HCT116 (cell line): Measurements from ENCODE around the gene NR2F6. TPM values are rescaled to one million over a fixed set of nuclear protein-coding genes. Genes with fewer than 3 reads are reported as not detected.

Experiments used
- ATAC-seq: fragments of 200-7000 bp; cut with Tn5 transposase; 2 replicates; pipeline ENCODE4 v1.9.1; 2020; ENCODE audit warnings: mild to moderate bottlenecking, moderate library complexity
- BruUV-seq: library from RNA; stranded (reverse); fragments of 400-500 nt; replicated peaks from 2 replicates; lab custom pipeline; 2021; lab: Mats Ljungman, UMichigan
- CTCF ChIA-PET: fragments of 300-600 bp; sonication (Branson Sonifier 250); formaldehyde crosslinking; loops from one replicate; lab custom pipeline; 2021; ENCODE audit warnings: antibody characterized with exemption; lab: Charles Lee
- POLR2A ChIA-PET: fragments of 300-600, 350-600 bp; sonication (Branson Sonifier 250); formaldehyde crosslinking; loops from one replicate; lab custom pipeline; 2021; ENCODE audit warnings: antibody characterized with exemption; lab: Charles Lee
- RAD21 ChIA-PET, 2 experiments: fragments of 300-600 bp; sonication (Branson Sonifier 250); formaldehyde crosslinking; loops; one replicate each; lab custom pipeline; 2023; ENCODE audit warnings: low total read pairs in 2 of 2; ENCODE audit not compliant: uncharacterized antibody in 2 of 2, unreplicated experiment in 2 of 2, low non-redundant PET in 1 of 2; lab: Charles Lee
- DNase-seq: peaks from one replicate; pipeline ENCODE4 v3.0.0-alpha.2; 2010; ENCODE audit warnings: low read depth, low spot score
- H2AFZ ChIP-seq: fragments of 200-600 bp; shearing (Covaris generic), sonication (generic); 2 replicates; pipeline ENCODE4 v1.6.1; 2017; ENCODE audit warnings: low read depth, mixed run types, mixed read lengths, antibody characterized with exemption, low read length; ENCODE audit not compliant: poor library complexity, severe bottlenecking
- H3K27ac ChIP-seq: 2 replicates; pipeline ENCODE4 v1.5.1; 2012; ENCODE audit warnings: low read depth, low read length
- H3K27me3 ChIP-seq: fragments of 200-600 bp; sonication (generic); 2 replicates; pipeline ENCODE4 v1.6.1; 2016; ENCODE audit warnings: mixed run types, low read length, mixed read lengths; ENCODE audit not compliant: insufficient read depth
- H3K36me3 ChIP-seq, 2 experiments: fragments of 200-500 bp in 1 of 2; fragments of 200-600 bp in 1 of 2; sonication (Bioruptor generic) in 1 of 2; sonication (generic) in 1 of 2; 2 replicates each; pipeline versions ENCODE4 v1.5.1 to v1.6.1; 2014 to 2016; ENCODE audit warnings: low read length in 2 of 2, inconsistent platforms in 1 of 2, mixed read lengths in 1 of 2, mixed run types in 1 of 2; ENCODE audit not compliant: insufficient read depth in 2 of 2, control insufficient read depth in 1 of 2
- H3K4me1 ChIP-seq, 2 experiments: fragments of 200-600 bp in 1 of 2; sonication (generic) in 1 of 2; 2 replicates each; pipeline versions ENCODE4 v1.5.1 to v1.6.1; 2012 to 2017; ENCODE audit warnings: low read length in 2 of 2, inconsistent platforms in 1 of 2, mild to moderate bottlenecking in 1 of 2, mixed read lengths in 1 of 2, mixed run types in 1 of 2, moderate library complexity in 1 of 2; ENCODE audit not compliant: insufficient read depth in 2 of 2, control insufficient read depth in 1 of 2
- H3K4me2 ChIP-seq: fragments of 200-600 bp; sonication (generic); 2 replicates; pipeline ENCODE4 v1.6.1; 2017; ENCODE audit warnings: mixed run types, low read length, mixed read lengths
- H3K4me3 ChIP-seq, 2 experiments: fragments of 200-600 bp in 1 of 2; sonication (generic) in 1 of 2; replicated peaks in 1 of 2; 2 replicates each; pipeline ENCODE4 v1.5.1; 2011 to 2016; ENCODE audit warnings: low read length in 2 of 2, control low read depth in 1 of 2, low read depth in 1 of 2, mild to moderate bottlenecking in 1 of 2, mixed read lengths in 1 of 2, mixed run types in 1 of 2
- H3K79me2 ChIP-seq: fragments of 200-600 bp; sonication (generic); 2 replicates; pipeline ENCODE4 v1.6.1; 2017; ENCODE audit warnings: mild to moderate bottlenecking, mixed run types, low read length, moderate library complexity, mixed read lengths; ENCODE audit not compliant: insufficient read depth
- H3K9ac ChIP-seq: fragments of 200-600 bp; sonication (generic); 2 replicates; pipeline ENCODE4 v1.6.1; 2016; ENCODE audit warnings: low read length, mixed read lengths
- H3K9me2 ChIP-seq: fragments of 200-600 bp; sonication (generic), shearing (Covaris generic); 2 replicates; pipeline ENCODE4 v1.6.1; 2017; ENCODE audit warnings: mixed run types, mild to moderate bottlenecking, moderate library complexity; ENCODE audit not compliant: insufficient read depth
- H3K9me3 ChIP-seq, 2 experiments: fragments of 200-500 bp in 1 of 2; fragments of 200-600 bp in 1 of 2; sonication (Bioruptor generic) in 1 of 2; sonication (generic) in 1 of 2; 2 replicates each; pipeline ENCODE4 v1.6.1; 2014 to 2017; ENCODE audit warnings: low read length in 2 of 2, mixed read lengths in 2 of 2, inconsistent platforms in 1 of 2, low read depth in 1 of 2, mild to moderate bottlenecking in 1 of 2, mixed run types in 1 of 2, moderate library complexity in 1 of 2; ENCODE audit not compliant: control insufficient read depth in 1 of 2, insufficient read depth in 1 of 2
- H4K20me1 ChIP-seq: fragments of 200-600 bp; sonication (generic), shearing (Covaris generic); 2 replicates; pipeline ENCODE4 v1.6.1; 2017; ENCODE audit warnings: mixed run types, mild to moderate bottlenecking, moderate library complexity; ENCODE audit not compliant: insufficient read depth
- CEBPB ChIP-seq: IDR thresholded peaks from 2 replicates; pipeline ENCODE4 v1.6.1; 2012; ENCODE audit warnings: low read depth
- ELF1 ChIP-seq: IDR thresholded peaks from 2 replicates; pipeline ENCODE4 v1.6.1; 2012; ENCODE audit warnings: low read depth, borderline replicate concordance
- EZH2phosphoT487 ChIP-seq: fragments of 200-600 bp; IDR thresholded peaks from 2 replicates; pipeline ENCODE4 v1.6.1; 2018; ENCODE audit warnings: antibody characterized with exemption, borderline replicate concordance
- POLR2A ChIP-seq: IDR thresholded peaks from 2 replicates; pipeline ENCODE4 v1.7.0; 2011; ENCODE audit warnings: borderline replicate concordance; ENCODE audit not compliant: insufficient read depth, insufficient read length; ENCODE audit errors: extremely low read depth
- RAD21 ChIP-seq: IDR thresholded peaks from 2 replicates; pipeline ENCODE4 v1.6.1; 2012; ENCODE audit warnings: low read depth, mild to moderate bottlenecking
- SIN3A ChIP-seq: IDR thresholded peaks from 2 replicates; pipeline ENCODE4 v1.6.1; 2012; ENCODE audit warnings: low read depth
- SRF ChIP-seq: IDR thresholded peaks from 2 replicates; pipeline ENCODE4 v1.6.1; 2012; ENCODE audit warnings: low read depth
- ZNF274 ChIP-seq: fragments of 200-500 bp; sonication (Bioruptor generic); IDR thresholded peaks from 2 replicates; pipeline ENCODE4 v1.6.1; 2014; ENCODE audit warnings: mild to moderate bottlenecking, low read depth, low read length, inconsistent platforms
- intact Hi-C: fragments of 100-400 bp; cut with micrococcal nuclease; formaldehyde crosslinking; loops from 2 replicates; pipeline ENCODE4 v1.10.0; 2022
- total RNA-seq: library from RNA; stranded (reverse); gene quantifications from one replicate; pipeline ENCODE4 v1.2.1, GENCODE V29; 2021; ENCODE audit not compliant: unreplicated experiment
- TF ChIP-seq, protein P1 (sequence below): IDR thresholded peaks from 2 replicates; pipeline ENCODE4 v1.6.1; 2012

Gene NR2F6
- total RNA-seq, 1 experiment from 2014 or later: 88.0 TPM

DNA sequence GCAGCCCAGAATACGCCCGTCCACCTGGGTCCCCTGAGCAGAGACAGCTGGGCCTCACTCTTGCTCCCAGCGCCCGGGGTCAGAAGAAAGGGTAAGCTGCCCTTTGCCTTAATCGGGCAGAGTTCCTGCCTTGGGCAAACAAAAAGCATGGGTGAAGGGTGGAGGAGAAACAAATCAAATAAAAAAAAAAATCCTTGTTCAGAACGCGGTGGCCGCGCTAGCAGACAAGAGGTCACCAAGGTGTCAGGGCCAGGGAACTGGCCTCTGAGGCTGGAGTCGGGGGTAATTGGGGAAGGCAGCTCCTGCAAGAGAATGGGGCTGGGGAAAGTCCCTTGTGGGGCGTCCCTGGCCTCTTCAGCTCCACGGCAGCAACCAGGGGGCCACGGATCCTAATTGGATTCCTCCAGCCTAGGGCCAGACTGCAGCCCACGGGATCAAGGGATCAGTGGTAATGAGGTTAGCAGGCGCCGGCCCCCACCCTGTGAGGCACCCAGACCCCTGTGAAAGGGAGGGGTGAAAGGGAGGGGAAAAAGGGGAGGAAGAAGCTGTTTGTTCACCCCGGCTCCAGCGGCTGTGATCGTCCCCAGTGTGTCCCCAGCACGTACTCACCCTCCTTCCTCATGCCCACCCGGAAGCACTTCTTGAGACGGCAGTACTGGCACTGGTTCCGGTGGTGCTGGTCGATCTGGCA lies 5.5 kb downstream of the NR2F6 start:
- no peak overlapping the region for H3K4me3 ChIP-seq
- H3K9me3 ChIP-seq: no peaks in the 10 kb centered on the region
- no peak overlapping the region for H3K4me2 ChIP-seq
- no peaks in the 10 kb centered on the region for H3K27me3 ChIP-seq
- RAD21 ChIA-PET: no interaction called here
- no peak overlapping the region; the same call in 1 of the 2 replicates for H3K27ac ChIP-seq
- CTCF ChIA-PET: no interaction called here
- no peak overlapping the region for H2AFZ ChIP-seq
- intact Hi-C loops: no loop called here
- TF ChIP-seq SIN3A (no peak), ELF1 (no peak), ZNF274 (no peak), SRF (no peak), POLR2A (no peak)
- ATAC-seq (no peak), DNase-seq (no peak)
- H4K20me1 ChIP-seq: no peaks in the 10 kb centered on the region
- BruUV-seq: no TSS peak
- no peaks in the 10 kb centered on the region for H3K9me2 ChIP-seq
- peaks cover 0 to 4% of the 10 kb centered on the region in 2 experiments; a peak in 1 of 4 replicates for H3K36me3 ChIP-seq
- H3K9ac ChIP-seq: no peak overlapping the region
- H3K4me1 ChIP-seq: peaks cover 24 to 47% of the 10 kb centered on the region in 2 experiments
- peaks cover 56% of the 10 kb centered on the region for H3K79me2 ChIP-seq
- POLR2A ChIA-PET: interaction anchor here (1.5 kb wide), 1 partner anchor 14 kb away, joined by 4 read pairs; the partner anchor contains the start of gene OCEL1

DNA sequence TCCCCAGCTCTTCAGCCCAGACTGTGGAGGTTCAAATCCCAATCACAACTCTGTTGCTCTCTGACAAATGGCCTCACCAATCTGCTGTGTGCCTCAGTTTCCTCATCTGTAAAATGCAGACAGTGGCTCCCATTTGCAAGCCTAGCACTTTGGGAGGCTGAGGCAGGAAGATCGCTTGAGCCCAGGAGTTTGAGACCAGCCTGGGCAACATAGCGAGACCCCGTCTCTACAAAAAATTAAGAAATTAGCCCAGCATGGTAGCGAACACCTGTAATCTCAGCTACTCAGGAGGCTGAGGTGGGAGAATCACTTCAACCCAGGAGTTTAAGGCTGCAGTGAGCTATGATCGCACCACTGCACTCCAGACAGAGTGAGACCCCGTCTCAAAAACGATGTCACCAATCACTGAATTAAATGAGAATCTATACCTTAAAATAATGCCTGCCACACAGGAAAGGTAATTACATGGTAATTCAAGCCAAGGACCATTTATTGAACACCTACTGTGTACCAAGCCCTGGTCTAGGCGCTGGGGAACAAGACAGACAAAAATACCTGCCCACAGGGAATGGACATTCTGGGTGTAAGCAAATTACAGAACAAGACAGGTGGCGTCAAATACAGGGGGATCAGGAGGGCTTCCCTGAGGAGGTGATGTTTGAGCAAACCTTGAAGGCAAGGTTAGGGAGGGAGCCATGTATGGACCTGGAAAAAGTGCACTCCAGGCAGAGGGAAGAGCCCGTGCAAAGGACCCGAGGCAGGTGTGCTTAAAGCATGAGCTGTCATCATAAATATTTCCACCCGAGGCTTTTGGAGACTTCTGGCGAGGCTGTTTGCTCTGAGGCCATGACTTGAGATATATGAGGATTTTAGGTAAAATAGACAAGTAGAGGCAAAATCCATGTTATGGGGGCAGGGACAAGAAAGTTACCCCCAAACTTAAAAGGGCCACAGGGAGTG lies 7.7 kb downstream of the NR2F6 start:
- intact Hi-C loops: no loop called here

More for the DNA sequence above, 7.7 kb downstream of the NR2F6 start:
- Histone ChIP-seq H3K27ac (no peak overlapping the region), H3K27me3 (no peaks in the 10 kb centered on the region), H3K9me3 (no peaks in the 10 kb centered on the region), H3K4me1 (peaks cover 20 to 37% of the 10 kb centered on the region in 2 experiments), H3K4me3 (no peak overlapping the region), H3K79me2 (peaks cover 56% of the 10 kb centered on the region), H4K20me1 (peaks cover 7% of the 10 kb centered on the region; the same call in 1 of the 2 replicates), H3K9ac (no peak overlapping the region), H3K9me2 (no peaks in the 10 kb centered on the region), H3K36me3 (peaks cover 0 to 15% of the 10 kb centered on the region in 2 experiments; a peak in 3 of 4 replicates), H3K4me2 (no peak overlapping the region), H2AFZ (no peak overlapping the region)
- RAD21 ChIA-PET: no interaction called here
- POLR2A ChIA-PET: interaction anchor here (3.8 kb wide), 1 partner anchor 12 kb away, joined by 29 read pairs; the partner anchor contains the start of gene OCEL1
- no peak for TF ChIP-seq ELF1
- no peak for TF ChIP-seq EZH2phosphoT487
- TF ChIP-seq, protein P1, sequence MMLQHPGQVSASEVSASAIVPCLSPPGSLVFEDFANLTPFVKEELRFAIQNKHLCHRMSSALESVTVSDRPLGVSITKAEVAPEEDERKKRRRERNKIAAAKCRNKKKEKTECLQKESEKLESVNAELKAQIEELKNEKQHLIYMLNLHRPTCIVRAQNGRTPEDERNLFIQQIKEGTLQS: no peak
- TF ChIP-seq SIN3A: no peak
- TF ChIP-seq CEBPB: no peak
- no peak for TF ChIP-seq RAD21
- ATAC-seq (no peak), DNase-seq (no peak)
- CTCF ChIA-PET: no interaction called here
- BruUV-seq: no TSS peak
